Upper lobe of right lung (tissue), 1 donor: ENCODE measurements around the gene RAD17. TPM values are rescaled to one million over a fixed set of nuclear protein-coding genes. Genes with fewer than 3 reads are reported as not detected.
"Not testable (repeated sequence)": the region's sequence is repeated elsewhere in the genome, so short reads cannot be mapped to it uniquely, and the experiment has no call there.

ENCODE experiments used
- ATAC-seq: fragments of 200-7000 bp; cut with Tn5 transposase; one replicate; pipeline ENCODE4 v1.9.1; 2020; ENCODE audit warnings: mild to moderate bottlenecking, moderate library complexity
- DNase-seq: peaks from one replicate; pipeline ENCODE4 v3.0.0-alpha.2; 2020
- H3K27ac ChIP-seq: fragments of 200-600 bp; one replicate; pipeline ENCODE4 v1.8.0; 2022
- H3K27me3 ChIP-seq: fragments of 200-600 bp; one replicate; pipeline ENCODE4 v1.8.0; 2022; ENCODE audit warnings: mild to moderate bottlenecking
- H3K36me3 ChIP-seq: fragments of 200-600 bp; one replicate; pipeline ENCODE4 v1.8.0; 2022
- H3K4me1 ChIP-seq: fragments of 200-600 bp; one replicate; pipeline ENCODE4 v1.8.0; 2022
- H3K4me3 ChIP-seq: fragments of 200-600 bp; one replicate; pipeline ENCODE4 v1.8.0; 2022; ENCODE audit warnings: mild to moderate bottlenecking
- H3K9me3 ChIP-seq: fragments of 200-600 bp; one replicate; pipeline ENCODE4 v1.8.0; 2022
- CTCF ChIP-seq: fragments of 200-600 bp; IDR thresholded peaks from one replicate; pipeline ENCODE4 v1.8.0; 2022; ENCODE audit warnings: antibody characterized with exemption
- intact Hi-C: fragments of 100-400 bp; cut with DNase I; formaldehyde crosslinking; loops from one replicate; pipeline ENCODE4 v1.11.0; 2022
- total RNA-seq: library from RNA; stranded (reverse); fragmentation: NEBNext Ultra II Directional; extraction: Animal tissue kit (Norgen Biotek cat#: 25700); gene quantifications from one replicate; pipeline ENCODE4 v1.2.1, GENCODE V29; 2021
- donor health status: DM: no; HTN: yes; CAD: no; lungs with severe emphysema.

RAD17 gene
- total RNA-seq, 1 donor from 2014 or later, result 19.1 TPM

GRCh38 chr5:69431424-69432303 lies 62.0 kb downstream of the RAD17 start:
- Histone ChIP-seq H3K4me3 (no peak overlapping the region), H3K27ac (no peak overlapping the region), H3K4me1 (no peaks in the 10 kb centered on the region), H3K27me3 (no peaks in the 10 kb centered on the region), H3K36me3 (peaks cover 7% of the 10 kb centered on the region), H3K9me3 (no peaks in the 10 kb centered on the region)
- no peak for TF ChIP-seq CTCF
- DNase-seq (no peak), ATAC-seq (no peak)
- intact Hi-C loops, result no loop called here

GRCh38 chr5:69432412-69433206 lies 63.0 kb downstream of the RAD17 start:
- peaks cover 7% of the 10 kb centered on the region for H3K36me3 ChIP-seq
- intact Hi-C loops, result no loop called here
- H3K27me3 ChIP-seq, result no peaks in the 10 kb centered on the region
- DNase-seq, result no peak
- ATAC-seq, result no peak
- H3K4me3 ChIP-seq, result no peak overlapping the region
- no peak overlapping the region for H3K27ac ChIP-seq
- no peaks in the 10 kb centered on the region for H3K9me3 ChIP-seq
- TF ChIP-seq CTCF, result no peak
- H3K4me1 ChIP-seq, result no peaks in the 10 kb centered on the region

- intact Hi-C loops, H3K27me3 ChIP-seq, ATAC-seq, H3K9me3 ChIP-seq, H3K36me3 ChIP-seq, DNase-seq, H3K4me3 ChIP-seq, H3K4me1 ChIP-seq, H3K27ac ChIP-seq: not testable (repeated sequence)
Measured at GRCh38 chr5:69435276-69435884, 65.8 kb downstream of the RAD17 start.

- DNase-seq (no peak), ATAC-seq (peak; percentile 80)
- H3K36me3 ChIP-seq, result no peaks in the 10 kb centered on the region
- intact Hi-C loops, result no loop called here
- TF ChIP-seq CTCF, result no peak
- H3K9me3 ChIP-seq, result no peaks in the 10 kb centered on the region
- no peak overlapping the region for H3K4me3 ChIP-seq
- H3K4me1 ChIP-seq, result no peaks in the 10 kb centered on the region
- H3K27me3 ChIP-seq, result no peaks in the 10 kb centered on the region
- H3K27ac ChIP-seq, result peak overlapping the region; percentile 49
Measured at GRCh38 chr5:69444127-69444754, 74.6 kb downstream of the RAD17 start.

- Histone ChIP-seq H3K4me3 (no peak overlapping the region), H3K9me3 (no peaks in the 10 kb centered on the region), H3K27ac (no peak overlapping the region), H3K36me3 (no peaks in the 10 kb centered on the region), H3K27me3 (no peaks in the 10 kb centered on the region), H3K4me1 (no peaks in the 10 kb centered on the region)
- intact Hi-C loops, result no loop called here
- DNase-seq, result no peak
- no peak for TF ChIP-seq CTCF
- ATAC-seq, result no peak
Measured at GRCh38 chr5:69449511-69449910, 79.9 kb downstream of the RAD17 start.
